Stimulated activated CD8-positive, alpha-beta memory T cell treated with anti-CD3 and anti-CD28 coated beads, Interleukin-7, amount 100 ng/mL, for 48 hours (primary cell): ENCODE results near the gene AGL.
"Not testable (repeated sequence)": the region's sequence is repeated elsewhere in the genome, so short reads cannot be mapped to it uniquely, and the experiment has no call there.

ENCODE experiments used
- DNase-seq, 2 donors: peaks; one replicate each; pipeline ENCODE4 v3.0.0-alpha.2; 2020; ENCODE audit warnings: low read depth in 1 of 2; ENCODE audit errors: extremely low read depth in 1 of 2

The AGL gene

DNA sequence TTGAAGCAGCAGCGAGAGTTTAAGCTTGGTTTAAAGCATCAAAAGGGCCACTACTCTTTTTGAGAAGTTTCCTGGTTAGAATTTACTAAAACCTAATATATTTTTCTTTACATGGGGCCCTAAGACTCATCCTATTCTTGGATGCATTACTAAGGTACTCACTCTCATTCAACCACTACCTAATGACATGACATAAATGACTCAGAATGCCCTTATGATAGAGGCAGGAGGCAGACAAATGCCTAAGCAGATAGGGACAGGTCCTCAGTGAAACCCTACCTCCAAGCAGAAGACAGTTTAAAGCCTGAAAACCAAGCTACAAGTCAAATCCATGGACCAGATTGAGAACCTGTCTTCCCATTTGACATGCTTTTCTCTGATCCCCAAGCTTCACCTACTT lies 85.4 kb downstream of the AGL start:
- DNase-seq = no peak

DNA sequence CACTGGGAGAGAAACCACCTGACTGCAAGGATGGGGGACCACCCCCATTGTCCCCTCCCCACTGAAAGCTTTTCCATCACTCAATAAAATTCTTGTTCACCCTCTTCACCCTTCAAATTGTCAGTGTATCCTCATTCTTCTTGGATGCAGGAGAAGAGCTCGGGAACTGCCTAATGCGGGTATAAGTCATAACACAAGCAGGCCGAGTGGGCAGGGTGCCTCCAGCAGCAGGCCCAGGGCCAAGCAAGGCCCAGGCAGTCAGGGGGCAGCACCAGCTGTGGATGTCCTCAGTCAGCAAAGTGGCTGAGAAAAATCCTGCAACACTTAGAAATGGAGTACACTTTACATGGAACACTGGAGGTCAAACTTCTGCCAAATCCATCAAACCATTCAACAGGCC lies 85.9 kb downstream of the AGL start:
- DNase-seq = no peak

DNA sequence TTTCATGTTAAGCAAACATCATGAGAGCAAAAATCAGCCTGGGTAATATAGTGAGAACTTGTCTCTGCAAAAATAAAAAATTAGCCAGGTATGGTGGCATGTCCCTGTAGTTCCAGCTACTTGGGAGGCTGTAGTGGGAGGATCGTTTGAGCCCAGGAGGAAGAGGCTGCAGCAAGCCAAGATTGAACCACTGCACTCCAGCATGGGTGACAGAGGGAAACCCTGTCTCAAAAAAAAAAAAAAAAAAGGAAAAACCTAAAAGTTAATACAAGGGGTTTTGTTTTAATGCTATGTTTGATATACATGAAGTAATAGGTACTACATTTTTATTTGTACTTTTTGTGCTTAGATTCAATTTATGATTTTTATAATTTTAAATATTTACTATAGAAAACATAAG lies 92.6 kb downstream of the AGL start:
- no peak for DNase-seq

DNA sequence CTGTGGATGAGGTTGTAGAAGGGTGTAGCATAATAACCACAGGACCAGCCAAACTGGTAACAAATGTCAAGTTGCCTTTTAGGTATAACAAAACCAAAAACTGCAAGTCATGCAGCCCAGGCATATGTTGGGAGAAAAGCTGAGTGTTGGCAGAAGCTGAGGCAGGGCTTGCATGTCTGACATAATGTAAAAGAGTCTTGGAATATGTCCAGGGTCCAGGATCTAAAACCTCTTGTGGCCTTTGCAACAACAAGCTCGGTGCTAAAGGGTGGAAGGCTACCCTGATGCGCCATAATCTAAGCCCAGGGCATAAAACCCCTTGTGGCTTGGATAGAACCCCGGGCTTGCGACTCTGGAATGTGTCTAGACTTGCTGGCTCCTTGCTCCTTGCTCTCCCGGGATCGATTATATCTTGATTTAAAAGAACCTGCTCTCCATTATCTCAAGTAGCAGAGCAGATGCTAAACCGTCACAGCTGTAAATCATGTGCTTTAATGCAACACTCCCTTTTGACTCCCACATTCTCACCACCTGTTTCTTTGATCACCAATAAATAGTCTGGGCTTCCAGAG lies 93.1 kb downstream of the AGL start:
- DNase-seq = no peak

DNA sequence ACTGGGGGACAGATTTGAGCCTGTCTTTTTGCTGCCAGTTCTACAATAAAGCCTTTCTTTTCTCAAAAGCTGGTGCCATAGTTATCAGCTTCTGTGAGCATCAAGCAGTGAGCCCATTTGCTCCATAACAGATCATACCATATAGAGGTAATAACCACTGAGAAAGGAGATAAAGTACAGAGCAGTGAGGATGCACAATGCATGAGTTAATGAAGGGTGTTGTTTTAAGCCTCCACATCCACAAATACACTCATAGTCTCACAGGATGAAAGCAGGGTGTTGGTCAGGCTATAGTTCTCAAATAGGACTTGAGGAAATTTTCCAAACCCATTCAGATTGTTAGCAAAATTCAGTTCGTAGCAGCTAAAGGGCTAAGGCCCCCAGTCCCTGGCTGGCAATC lies 94.0 kb downstream of the AGL start:
- DNase-seq = no peak

DNA sequence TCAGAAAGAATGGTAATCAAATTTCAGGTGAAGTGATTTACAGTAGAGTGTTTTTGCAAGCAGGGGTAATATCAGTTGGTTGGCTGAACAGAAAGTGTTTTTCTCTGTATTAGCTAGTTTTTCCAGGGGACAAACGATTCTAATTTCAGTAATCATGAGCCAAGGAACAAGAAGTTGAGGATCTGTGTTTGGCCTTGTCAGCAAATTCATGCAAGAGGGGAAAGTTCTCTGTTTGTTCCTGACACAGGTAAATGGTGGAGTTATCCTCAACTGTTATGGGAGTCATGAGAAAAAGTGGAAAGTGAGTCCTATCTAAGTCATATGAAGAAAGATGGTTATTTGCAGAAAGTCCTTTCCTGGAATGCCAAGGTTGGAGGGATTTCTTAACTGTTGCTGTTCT lies 95.0 kb downstream of the AGL start:
- no peak for DNase-seq

DNA sequence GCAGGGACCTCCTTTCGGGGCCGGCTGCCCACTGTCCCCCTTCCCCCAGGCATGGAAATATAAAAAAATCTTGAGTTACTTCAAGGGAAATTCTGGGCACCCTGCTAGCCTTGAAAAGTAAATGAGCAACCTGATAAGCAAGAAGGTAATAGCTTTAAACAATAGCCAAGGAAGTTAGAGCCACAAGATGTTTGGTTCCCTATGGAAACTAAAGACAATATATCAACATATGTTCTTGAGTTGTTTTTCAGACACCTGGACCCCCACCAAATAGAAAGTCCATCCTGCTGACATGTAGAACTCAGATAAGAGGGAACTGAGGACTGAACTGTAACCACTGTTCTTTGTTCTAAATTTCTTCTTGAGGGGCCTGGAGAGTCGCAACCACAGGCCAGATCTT lies 100.3 kb downstream of the AGL start:
- DNase-seq = no peak

DNA sequence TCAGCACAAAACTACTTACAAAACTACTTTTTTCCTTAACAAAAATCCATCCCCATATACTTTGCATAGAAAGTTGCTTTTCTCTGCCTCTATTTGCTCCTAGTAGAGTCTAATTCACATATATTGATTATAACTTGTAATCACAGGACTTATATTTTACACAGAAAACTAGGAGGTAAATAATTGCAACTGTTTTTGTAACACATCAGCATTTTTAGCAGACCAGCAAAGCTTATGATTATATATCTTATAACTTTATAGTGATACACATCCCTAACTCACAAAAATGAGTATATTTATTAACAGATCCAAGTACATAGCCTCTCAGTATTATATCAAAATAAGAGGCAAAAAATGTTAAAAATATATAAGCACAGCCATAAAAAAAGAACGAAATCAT lies 102.4 kb downstream of the AGL start:
- no peak for DNase-seq

DNA sequence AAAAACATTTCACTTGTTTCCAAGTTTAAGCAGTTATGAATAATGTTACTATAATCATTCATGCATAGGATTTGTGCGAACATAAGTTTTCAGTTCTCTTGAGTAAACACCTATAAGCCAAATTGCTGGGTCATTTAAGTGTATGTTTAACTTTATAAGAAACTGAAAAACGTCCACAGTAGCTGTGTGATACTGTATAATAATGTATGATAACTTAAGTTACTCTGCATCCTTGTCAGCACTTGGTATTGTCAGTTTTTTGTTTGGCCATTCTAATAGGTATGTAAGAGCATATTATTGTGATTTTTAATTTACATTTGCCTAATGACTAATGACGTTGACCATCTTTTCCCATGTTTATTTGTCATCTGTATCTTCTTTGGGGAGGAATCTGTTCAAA lies 105.2 kb downstream of the AGL start:
- DNase-seq = no peak

DNA sequence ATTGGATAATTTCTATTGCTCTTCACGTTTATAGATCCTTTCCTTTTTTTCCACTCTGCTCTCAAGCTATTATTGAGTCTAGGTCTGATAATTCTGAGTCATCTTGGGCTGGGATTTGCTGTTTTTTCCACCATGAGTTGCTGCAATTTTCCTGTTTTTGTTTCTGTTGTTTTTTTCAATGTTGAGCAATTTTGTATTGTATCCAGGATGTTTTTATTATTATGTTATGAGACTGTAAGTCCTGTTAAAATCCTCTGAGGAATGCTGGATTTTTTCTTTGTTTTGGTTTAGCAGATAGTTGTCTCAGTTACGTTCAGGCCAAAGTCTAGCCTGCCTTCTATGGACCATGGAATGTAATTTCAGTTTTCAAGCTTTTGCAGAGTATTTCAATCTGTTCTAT lies 106.6 kb downstream of the AGL start:
- no peak for DNase-seq

DNA sequence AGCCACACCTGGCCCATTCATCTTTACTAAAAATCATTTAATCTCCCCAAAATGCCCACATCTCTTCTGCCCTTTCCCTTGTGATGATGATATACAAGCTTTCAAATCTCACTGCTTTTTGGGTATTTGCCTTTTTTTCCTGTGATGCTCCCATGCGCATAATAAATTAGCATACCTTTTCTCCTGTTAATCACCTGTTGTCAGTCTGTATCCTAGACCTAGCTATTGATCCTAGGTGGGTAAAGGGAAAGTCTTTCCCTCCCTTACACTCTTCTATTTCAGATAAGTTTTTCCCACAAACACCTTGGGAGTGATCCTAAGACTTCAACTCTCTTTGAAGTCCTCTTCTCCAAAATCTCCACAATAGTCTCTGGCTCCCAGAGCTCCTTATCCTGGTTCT lies 107.7 kb downstream of the AGL start:
- no peak for DNase-seq

DNA sequence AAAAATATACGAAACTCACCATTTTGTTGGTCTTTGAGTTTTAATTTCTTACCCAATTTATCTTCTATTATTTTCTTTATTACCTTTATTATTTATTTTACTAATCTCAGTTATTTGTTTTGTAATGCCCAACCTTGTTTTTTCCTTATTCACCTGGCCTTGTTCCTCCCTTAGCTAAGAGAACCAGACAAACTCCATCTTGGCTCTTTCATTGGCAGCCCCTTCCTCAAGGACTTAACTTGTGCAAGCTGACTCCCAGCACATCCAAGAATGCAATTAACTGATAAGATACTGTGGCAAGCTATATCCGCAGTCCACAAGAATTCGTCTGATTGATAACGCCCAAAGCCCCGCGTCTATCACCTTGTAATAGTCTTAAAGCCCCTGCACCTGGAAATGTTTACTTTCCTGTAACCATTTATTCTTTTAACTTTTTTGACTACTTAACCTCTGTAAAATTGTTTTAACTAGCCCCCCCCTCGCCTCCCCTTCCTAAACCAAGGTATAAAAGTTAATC lies 109.1 kb downstream of the AGL start:
- DNase-seq = not testable (repeated sequence)

DNA sequence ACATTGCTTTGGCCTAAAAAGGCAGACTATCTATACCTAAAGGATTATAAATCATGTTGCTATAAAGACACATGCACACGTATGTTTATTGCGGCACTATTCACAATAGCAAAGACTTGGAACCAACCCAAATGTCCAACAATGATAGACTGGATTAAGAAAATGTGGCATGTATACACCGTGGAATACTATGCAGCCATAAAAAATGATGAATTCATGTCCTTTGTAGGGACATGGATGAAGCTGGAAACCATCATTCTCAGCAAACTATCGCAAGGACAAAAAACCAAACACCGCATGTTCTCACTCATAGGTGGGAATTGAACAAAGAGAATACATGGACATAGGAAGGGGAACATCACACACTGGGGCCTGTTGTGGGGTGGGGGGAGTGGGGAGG lies 110.1 kb downstream of the AGL start:
- DNase-seq = not testable (repeated sequence)

DNA sequence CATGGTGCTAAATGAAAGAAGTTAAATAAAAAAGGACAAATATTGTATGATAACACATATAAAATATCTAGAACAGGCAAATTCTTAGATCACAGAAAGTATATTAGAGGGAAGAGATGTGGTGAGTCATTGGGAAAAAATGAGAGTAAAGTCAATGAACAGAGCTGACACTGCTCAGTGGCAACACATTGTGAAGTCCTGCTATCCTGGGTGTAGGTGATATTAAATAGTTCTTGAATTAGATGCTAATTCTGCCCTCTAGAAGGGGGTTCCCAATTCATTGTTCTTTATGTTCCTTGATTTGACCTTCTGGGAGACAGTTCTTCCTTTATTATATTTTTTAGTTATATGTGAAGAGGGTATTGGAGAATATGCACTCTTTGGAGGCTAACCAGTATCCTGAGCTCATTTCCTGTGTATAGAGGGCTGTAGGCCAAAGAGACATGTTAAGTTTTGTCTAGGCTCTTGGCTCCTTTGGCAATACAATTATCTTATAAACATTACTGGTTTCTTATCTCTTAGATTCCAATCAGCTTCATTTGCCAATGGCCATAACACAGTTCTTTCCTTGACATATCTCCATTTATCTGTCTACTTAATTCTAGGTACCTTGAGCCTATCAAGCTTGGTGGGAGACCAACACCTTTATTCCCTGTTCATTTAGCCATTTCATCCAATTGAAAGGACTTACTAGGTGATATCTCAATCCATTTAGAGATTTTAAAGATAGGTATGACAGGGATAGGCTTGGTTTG lies 113.1 kb downstream of the AGL start:
- no peak for DNase-seq

DNA sequence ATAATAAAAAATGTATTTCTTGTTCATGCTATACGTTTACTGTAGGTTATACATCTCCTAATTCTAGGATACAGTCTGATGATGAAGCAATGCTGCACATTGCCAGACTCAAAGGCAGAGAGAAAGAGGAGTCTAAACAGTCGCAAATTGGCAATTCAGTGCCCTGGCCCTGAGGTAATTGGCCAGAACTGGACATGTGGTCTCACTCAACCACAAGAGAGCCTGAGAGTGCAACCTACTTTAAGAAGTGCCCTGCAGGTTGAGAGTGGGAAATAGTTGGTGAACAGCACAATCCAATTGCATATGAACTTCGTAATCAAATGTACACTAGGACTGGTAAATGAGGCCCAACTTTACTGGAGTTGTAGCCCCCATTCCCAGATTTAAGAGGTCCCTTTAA lies 114.6 kb downstream of the AGL start:
- no peak for DNase-seq

DNA sequence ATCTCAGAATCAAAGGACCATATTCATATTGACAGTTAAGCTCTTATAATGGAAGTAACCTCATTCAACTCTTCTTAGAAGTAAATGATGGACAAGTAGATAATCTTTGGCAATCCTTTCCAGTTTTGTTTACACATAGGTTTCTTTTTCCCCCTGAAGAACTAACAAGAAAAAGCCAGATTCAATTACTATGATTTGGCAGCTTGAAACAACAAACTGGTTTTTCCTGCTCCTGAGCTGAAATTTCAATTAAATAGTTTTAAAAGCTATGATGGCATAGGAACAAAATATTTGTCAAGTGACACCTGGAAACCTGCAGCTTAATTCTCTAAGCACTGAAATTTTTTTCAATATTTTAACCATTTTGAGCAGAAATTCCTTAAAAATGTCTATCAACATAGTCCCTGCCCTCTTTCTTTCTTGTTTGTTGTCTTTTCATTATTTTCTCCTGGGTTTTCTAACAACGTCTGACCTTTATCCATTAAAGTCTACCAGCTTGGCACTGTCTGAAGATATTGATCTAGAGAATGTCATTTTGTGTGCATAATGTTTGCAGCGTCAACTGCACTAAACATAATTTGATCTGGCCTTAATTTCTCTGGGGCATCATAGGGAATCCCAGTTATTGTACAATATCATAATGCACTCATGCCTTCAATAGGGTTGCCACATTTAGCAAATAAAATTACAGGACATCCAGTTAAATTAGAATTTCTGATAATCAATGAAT lies 115.7 kb downstream of the AGL start:
- DNase-seq = no peak

DNA sequence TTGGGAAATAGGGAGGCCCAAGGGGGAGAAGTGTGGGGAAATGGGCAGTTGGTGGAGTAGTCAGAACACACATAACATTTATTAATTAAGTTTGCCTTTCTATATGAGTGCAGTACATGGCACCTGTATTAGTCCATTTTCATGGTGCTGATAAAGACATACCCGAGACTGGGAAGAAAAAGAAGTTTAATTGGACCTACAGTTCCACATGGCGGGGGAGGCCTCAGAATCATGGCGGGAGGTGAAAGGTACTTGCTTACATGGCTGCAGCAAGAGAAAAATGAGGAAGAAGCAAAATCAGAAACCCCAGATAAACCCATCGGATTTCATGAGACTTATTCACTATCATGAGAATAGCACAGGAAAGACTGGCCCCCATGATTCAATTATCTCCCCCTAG lies 118.1 kb downstream of the AGL start:
- DNase-seq = no peak

DNA sequence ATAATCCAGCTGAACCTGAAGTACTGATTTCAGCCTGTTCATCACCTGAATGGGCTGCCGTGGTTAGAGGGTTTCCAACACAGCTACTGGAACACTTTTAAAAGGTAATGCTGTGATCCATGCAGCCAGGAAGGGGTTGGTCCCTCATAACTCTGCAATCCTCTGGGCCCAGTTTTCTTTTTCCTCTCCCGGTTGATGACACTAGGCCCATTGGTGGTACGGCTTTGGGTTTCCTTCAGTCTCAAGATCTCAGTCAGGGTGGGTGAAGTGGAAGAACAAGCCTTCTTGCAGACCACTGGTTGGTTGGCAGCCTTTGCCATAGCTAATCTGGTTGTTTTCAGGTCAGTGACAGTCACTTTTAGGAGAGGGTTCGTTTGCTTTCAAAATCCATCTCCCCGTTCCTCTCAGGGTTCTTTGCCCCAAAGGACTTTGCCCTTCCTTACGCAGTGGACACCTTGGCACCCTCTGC lies 119.1 kb downstream of the AGL start:
- no peak for DNase-seq

DNA sequence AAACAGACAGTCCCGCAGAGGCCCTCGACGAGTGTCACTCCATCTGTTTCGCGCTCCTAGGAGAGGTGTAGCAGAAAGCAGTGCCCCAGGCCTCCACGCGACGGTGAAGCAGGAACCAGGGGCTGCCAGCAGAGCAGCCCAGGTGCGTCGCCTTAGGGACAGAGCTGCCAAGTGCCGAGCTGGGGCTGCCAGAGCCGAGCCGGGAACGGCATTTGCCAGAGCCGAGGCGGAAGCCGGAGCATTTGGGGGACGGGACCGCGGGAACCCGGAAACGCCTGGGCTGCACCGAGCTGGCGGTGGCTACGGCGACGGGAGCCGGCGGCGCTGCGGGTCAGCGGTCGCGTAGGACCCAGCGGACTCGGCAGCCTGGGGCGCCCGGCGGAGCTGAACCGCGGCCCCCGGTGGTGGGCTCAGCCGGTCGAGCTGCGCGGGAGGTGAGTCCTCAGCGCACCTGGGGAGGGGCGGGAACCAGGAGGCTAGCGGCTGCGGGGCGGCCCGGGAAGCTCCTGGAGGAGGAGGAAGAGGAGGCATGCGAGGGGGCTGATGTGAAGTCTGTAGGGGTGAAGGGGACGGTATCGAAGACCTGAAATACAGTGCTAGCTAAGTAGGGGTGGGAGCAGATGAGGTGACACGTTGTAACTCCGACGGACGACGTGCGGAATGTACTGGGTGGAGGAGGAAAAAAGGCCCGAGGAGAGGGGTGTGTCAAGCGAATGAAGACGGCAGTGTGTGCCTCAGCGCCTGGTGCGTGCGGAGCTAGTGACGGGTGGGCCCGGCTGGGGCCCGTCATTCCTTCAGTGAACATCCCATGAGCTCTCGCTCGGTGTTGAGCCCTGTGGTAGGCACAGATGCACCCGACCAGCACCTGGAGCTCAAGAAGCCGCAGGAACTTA lies 119.8 kb downstream of the AGL start, which contains the start of gene SLC35A3:
Gene SLC35A3 (plus strand): TSS at position 268 of the 893 bp plus-strand sequence. CDS start 23,559 bp downstream, outside the sequence.
- DNase-seq = peak; percentile 63 to 69

DNA sequence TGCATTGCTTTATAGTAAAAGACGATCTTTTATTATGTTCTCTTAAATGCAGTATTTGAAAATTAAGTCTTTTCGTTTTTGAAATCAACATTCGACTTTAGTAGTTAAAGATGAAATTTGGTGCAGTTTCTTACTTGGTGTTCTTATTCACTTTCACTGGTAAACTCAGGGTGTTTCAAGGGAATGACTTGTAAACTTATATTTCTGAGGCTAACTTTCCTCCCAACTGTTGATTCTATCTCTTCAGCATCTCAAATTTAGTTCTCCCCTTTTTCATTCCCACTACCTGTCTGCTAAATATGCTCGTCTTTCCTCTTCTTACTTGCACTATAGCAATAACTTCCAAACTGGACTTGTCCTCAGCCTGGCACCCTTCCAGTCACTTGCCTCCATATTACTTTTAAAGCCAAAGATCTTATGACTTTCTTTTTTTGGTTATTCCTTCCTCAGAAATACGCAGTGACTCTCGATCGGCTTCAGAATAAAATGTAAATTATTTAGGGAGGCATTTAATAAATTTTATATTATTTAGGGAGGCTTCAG lies 120.6 kb downstream of the AGL start:
- no peak for DNase-seq
